ENCODE results near the gene METAP1D. TPM values are rescaled to one million over a fixed set of nuclear protein-coding genes. Genes with fewer than 3 reads are reported as not detected.
A peak's percentile ranks its signal among the peaks of the same experiment; 100 is the strongest.

The METAP1D gene
- total RNA-seq, 1 experiment from 2014 or later, result 4.7 TPM

DNA sequence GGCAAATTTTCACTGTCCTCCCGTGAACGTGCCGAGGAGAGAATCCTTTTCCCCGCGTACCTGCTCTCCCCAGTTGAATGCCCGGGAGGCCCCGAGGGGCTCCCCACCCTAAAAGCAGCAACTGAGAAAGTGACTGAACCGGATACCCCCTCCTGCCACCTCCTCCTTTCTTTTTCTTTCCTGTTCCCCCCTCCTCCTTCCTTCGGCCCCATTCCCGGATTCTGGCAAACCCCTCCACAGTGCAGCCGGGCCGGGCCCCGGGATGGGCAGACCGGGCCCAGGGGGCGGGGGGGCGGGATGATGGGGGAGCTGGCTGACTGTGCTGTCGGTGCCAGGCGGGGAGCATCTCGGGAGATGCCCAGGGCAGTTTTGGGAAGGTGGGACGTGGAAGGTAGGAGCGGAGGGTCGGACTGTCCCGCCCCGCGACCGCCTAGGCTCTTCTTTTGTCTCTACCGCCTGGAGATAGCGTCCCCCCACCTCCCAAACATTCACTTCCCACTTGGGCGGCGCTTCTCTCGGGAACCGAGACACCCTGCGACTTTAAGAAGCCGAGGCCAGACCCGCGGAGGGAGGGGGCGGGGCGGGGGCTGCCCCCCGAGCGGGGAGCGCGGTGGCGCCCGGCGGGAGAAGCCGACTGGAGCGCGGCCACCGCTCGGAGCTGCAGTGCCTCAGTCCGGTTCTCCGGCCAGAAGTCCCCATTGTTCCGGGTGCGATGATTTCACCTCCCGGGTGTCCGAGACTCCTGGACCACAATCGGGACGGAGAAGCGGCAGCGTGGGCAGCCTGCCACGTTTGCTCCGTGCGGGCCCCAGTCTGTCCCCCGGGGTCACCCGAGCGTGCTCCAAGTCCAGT is 94.8 kb downstream of the METAP1D start:
- Mint-ChIP-seq H3K27me3 (ENCODE audit: low read depth) (peaks cover 100% of the 10 kb centered on the region), H3K36me3 (no peaks in the 10 kb centered on the region), H3K4me3 (peak overlapping the region; percentile 72), H3K27ac (no peak overlapping the region), H3K4me1 (peaks cover 61% of the 10 kb centered on the region), H3K9me3 (no peaks in the 10 kb centered on the region)
- peak; percentile 44 for DNase-seq (ENCODE audit: low spot score)
- CTCF ChIA-PET, result interaction anchor here (0.9 to 5.1 kb wide), 6 partner anchors 7 to 391 kb away, joined by 3 to 47 read pairs (median 18); partner anchors contain the start of gene DLX1
- POLR2A ChIA-PET, result interaction anchor here (2.5 kb wide), 1 partner anchor 10 kb away, joined by 13 read pairs; the partner anchor contains the start of gene DLX1
- ATAC-seq, result peak; percentile 2
- TF ChIP-seq, protein P1, sequence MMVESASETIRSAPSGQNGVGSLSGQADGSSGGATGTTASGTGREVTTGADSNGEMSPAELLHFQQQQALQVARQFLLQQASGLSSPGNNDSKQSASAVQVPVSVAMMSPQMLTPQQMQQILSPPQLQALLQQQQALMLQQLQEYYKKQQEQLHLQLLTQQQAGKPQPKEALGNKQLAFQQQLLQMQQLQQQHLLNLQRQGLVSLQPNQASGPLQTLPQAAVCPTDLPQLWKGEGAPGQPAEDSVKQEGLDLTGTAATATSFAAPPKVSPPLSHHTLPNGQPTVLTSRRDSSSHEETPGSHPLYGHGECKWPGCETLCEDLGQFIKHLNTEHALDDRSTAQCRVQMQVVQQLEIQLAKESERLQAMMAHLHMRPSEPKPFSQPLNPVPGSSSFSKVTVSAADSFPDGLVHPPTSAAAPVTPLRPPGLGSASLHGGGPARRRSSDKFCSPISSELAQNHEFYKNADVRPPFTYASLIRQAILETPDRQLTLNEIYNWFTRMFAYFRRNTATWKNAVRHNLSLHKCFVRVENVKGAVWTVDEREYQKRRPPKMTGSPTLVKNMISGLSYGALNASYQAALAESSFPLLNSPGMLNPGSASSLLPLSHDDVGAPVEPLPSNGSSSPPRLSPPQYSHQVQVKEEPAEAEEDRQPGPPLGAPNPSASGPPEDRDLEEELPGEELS (CRISPR knock-in tag; IDR thresholded peaks at IDR 0.05), result no peak
- TF ChIP-seq JUN (CRISPR knock-in tag; IDR thresholded peaks at IDR 0.05), result no peak

DNA sequence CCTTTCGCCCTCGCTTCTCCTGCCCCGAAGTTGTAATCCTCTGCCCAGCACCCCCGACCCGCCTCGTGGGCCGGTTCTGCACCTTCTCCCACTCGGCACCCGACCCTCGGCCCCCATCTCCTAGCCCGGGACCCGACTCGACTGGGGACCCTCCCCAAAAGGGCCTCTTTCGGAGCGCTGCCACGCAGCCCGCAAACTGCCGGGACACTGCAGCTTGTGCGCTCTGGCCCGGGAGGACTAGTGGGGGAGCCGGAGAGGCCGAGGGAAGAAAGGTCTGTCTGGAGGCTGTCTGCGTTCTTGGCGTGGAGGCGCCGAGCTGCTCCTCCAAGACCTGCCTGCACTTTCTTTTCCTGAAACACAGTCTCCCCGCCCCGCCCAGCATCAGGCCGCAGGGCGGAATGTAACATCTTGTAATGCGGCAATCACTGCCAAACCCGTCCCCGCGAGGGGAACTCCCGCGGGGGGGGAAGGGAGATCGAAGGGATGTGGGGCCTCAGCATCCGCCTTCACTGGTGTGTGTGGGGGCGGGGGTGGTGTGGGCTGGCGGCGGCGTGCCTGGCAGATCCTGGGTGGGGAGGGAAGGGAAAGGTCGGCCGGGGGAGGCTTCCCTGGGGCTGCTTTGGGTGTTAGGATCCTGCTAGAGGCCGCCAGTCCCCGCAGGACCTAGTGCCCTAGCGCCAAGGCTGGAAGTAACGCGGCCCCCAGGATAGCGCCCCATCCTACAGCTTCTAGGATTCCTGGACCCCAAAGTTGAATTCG is 95.6 kb downstream of the METAP1D start:
- Mint-ChIP-seq H3K9me3 (no peaks in the 10 kb centered on the region), H3K4me3 (peak overlapping the region; percentile 72), H3K36me3 (no peaks in the 10 kb centered on the region), H3K4me1 (peaks cover 53% of the 10 kb centered on the region), H3K27me3 (ENCODE audit: low read depth) (peaks cover 100% of the 10 kb centered on the region), H3K27ac (no peak overlapping the region)
- TF ChIP-seq FOXP1 (CRISPR knock-in tag; IDR thresholded peaks at IDR 0.05; ENCODE audit: borderline replicate concordance) (no peak), HMGA2 (CRISPR knock-in tag; IDR thresholded peaks at IDR 0.05) (no peak), PRRX2 (CRISPR knock-in tag; IDR thresholded peaks at IDR 0.05) (no peak), PREB (CRISPR knock-in tag; IDR thresholded peaks at IDR 0.05; ENCODE audit: borderline replicate concordance) (no peak), MYBL2 (CRISPR knock-in tag; IDR thresholded peaks at IDR 0.05) (no peak), CDX4 (CRISPR knock-in tag; IDR thresholded peaks at IDR 0.05; ENCODE audit: borderline replicate concordance) (no peak), NFE2L1 (CRISPR knock-in tag; IDR thresholded peaks at IDR 0.05) (no peak), FOXK1 (CRISPR knock-in tag; IDR thresholded peaks at IDR 0.05) (no peak), ZNF121 (CRISPR knock-in tag; IDR thresholded peaks at IDR 0.05) (no peak), ELF4 (CRISPR knock-in tag; IDR thresholded peaks at IDR 0.05; ENCODE audit: low read depth) (no peak)
- TF ChIP-seq, protein P2, sequence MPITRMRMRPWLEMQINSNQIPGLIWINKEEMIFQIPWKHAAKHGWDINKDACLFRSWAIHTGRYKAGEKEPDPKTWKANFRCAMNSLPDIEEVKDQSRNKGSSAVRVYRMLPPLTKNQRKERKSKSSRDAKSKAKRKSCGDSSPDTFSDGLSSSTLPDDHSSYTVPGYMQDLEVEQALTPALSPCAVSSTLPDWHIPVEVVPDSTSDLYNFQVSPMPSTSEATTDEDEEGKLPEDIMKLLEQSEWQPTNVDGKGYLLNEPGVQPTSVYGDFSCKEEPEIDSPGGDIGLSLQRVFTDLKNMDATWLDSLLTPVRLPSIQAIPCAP (CRISPR knock-in tag; IDR thresholded peaks at IDR 0.05), result no peak
- TF ChIP-seq, protein P3, sequence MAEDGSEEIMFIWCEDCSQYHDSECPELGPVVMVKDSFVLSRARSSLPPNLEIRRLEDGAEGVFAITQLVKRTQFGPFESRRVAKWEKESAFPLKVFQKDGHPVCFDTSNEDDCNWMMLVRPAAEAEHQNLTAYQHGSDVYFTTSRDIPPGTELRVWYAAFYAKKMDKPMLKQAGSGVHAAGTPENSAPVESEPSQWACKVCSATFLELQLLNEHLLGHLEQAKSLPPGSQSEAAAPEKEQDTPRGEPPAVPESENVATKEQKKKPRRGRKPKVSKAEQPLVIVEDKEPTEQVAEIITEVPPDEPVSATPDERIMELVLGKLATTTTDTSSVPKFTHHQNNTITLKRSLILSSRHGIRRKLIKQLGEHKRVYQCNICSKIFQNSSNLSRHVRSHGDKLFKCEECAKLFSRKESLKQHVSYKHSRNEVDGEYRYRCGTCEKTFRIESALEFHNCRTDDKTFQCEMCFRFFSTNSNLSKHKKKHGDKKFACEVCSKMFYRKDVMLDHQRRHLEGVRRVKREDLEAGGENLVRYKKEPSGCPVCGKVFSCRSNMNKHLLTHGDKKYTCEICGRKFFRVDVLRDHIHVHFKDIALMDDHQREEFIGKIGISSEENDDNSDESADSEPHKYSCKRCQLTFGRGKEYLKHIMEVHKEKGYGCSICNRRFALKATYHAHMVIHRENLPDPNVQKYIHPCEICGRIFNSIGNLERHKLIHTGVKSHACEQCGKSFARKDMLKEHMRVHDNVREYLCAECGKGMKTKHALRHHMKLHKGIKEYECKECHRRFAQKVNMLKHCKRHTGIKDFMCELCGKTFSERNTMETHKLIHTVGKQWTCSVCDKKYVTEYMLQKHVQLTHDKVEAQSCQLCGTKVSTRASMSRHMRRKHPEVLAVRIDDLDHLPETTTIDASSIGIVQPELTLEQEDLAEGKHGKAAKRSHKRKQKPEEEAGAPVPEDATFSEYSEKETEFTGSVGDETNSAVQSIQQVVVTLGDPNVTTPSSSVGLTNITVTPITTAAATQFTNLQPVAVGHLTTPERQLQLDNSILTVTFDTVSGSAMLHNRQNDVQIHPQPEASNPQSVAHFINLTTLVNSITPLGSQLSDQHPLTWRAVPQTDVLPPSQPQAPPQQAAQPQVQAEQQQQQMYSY (CRISPR knock-in tag; IDR thresholded peaks at IDR 0.05), result no peak; the same call in none of the 2 replicates
- TF ChIP-seq, protein P4, sequence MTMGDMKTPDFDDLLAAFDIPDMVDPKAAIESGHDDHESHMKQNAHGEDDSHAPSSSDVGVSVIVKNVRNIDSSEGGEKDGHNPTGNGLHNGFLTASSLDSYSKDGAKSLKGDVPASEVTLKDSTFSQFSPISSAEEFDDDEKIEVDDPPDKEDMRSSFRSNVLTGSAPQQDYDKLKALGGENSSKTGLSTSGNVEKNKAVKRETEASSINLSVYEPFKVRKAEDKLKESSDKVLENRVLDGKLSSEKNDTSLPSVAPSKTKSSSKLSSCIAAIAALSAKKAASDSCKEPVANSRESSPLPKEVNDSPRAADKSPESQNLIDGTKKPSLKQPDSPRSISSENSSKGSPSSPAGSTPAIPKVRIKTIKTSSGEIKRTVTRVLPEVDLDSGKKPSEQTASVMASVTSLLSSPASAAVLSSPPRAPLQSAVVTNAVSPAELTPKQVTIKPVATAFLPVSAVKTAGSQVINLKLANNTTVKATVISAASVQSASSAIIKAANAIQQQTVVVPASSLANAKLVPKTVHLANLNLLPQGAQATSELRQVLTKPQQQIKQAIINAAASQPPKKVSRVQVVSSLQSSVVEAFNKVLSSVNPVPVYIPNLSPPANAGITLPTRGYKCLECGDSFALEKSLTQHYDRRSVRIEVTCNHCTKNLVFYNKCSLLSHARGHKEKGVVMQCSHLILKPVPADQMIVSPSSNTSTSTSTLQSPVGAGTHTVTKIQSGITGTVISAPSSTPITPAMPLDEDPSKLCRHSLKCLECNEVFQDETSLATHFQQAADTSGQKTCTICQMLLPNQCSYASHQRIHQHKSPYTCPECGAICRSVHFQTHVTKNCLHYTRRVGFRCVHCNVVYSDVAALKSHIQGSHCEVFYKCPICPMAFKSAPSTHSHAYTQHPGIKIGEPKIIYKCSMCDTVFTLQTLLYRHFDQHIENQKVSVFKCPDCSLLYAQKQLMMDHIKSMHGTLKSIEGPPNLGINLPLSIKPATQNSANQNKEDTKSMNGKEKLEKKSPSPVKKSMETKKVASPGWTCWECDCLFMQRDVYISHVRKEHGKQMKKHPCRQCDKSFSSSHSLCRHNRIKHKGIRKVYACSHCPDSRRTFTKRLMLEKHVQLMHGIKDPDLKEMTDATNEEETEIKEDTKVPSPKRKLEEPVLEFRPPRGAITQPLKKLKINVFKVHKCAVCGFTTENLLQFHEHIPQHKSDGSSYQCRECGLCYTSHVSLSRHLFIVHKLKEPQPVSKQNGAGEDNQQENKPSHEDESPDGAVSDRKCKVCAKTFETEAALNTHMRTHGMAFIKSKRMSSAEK (CRISPR knock-in tag; IDR thresholded peaks at IDR 0.05; ENCODE audit: borderline replicate concordance), result no peak
- TF ChIP-seq, protein P5, sequence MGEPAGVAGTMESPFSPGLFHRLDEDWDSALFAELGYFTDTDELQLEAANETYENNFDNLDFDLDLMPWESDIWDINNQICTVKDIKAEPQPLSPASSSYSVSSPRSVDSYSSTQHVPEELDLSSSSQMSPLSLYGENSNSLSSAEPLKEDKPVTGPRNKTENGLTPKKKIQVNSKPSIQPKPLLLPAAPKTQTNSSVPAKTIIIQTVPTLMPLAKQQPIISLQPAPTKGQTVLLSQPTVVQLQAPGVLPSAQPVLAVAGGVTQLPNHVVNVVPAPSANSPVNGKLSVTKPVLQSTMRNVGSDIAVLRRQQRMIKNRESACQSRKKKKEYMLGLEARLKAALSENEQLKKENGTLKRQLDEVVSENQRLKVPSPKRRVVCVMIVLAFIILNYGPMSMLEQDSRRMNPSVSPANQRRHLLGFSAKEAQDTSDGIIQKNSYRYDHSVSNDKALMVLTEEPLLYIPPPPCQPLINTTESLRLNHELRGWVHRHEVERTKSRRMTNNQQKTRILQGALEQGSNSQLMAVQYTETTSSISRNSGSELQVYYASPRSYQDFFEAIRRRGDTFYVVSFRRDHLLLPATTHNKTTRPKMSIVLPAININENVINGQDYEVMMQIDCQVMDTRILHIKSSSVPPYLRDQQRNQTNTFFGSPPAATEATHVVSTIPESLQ (CRISPR knock-in tag; IDR thresholded peaks at IDR 0.05), result no peak
- POLR2A ChIA-PET, result interaction anchor here (2.5 kb wide), 1 partner anchor 11 kb away, joined by 13 read pairs; the partner anchor contains the start of gene DLX1
- DNase-seq (ENCODE audit: low spot score) (peak; percentile 79), ATAC-seq (peak; percentile 26)
- CTCF ChIA-PET, result interaction anchor here (0.6 to 5.1 kb wide), 12 partner anchors 8 to 516 kb away, joined by 3 to 47 read pairs (median 4); partner anchors contain the start of gene DLX1

Measured in WTC11 (cell line).